Hippocampal formation (tissue), 2 donors: ENCODE measurements around the gene SCRN3.
"Not testable (repeated sequence)": the region's sequence is repeated elsewhere in the genome, so short reads cannot be mapped to it uniquely, and the experiment has no call there.

ENCODE experiments used
- DNase-seq, 2 donors: peaks; one replicate each; lab custom pipeline; 2025; lab: John Stamatoyannopoulos, UW

The SCRN3 gene, protein sequence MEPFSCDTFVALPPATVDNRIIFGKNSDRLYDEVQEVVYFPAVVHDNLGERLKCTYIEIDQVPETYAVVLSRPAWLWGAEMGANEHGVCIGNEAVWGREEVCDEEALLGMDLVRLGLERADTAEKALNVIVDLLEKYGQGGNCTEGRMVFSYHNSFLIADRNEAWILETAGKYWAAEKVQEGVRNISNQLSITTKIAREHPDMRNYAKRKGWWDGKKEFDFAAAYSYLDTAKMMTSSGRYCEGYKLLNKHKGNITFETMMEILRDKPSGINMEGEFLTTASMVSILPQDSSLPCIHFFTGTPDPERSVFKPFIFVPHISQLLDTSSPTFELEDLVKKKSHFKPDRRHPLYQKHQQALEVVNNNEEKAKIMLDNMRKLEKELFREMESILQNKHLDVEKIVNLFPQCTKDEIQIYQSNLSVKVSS

DNA sequence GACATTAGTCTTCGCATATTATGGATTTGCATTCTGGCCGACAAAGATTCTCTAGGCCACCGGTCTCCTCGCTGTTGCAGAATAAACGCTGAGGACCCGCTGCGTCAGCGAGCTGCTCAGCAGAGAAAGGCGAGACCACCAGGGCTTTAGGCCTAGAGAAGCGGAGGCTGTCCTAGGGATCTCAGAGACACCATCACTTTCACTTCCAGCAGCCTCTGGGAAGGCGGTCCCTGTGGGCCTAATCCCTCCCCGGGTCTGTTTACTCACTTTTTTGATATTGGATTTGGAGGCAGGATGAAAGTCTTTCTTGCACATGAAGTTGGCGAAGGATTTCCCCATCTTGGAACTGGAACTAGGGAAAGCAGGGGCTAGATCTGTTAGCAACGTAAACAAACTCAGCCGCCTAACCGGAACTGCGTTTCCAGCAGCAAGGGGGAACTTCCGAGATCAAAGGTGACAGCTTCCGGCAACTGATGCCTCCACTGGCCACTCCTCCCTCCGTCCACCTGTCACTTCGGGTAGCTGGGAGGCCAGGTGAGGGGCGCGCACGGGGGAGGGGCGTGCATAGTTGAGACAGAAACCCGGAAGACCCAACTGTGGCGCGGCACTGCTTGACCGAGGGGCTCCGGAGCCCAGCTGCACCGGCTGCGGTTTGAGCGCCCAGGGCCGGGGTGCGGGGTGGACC is at the start of gene SCRN3:
SCRN3 (plus strand) TSS at position 447 of the 685 bp plus-strand sequence. CDS start 2,554 bp downstream, outside the sequence.
- DNase-seq = peak; percentile 75 to 80

DNA sequence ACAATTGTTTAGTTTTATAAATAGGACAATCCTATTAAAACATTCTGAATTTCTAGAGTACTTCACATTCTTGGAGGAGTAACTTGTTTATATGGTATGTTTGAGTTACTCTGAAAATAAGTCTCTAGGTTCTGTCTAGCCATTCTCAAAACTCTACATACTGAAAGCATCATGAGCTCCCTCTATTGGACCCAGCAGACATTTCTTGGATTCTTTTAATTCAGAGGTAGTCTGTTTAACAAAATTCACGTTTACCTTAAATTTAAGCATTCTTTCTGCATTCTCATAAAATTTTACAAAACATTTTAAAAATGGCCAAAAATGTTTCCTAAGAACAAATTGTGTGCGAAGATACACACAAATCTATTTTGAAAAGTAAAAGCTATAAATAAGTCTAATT is 45.5 kb upstream of the SCRN3 start:
- DNase-seq = no peak

DNA sequence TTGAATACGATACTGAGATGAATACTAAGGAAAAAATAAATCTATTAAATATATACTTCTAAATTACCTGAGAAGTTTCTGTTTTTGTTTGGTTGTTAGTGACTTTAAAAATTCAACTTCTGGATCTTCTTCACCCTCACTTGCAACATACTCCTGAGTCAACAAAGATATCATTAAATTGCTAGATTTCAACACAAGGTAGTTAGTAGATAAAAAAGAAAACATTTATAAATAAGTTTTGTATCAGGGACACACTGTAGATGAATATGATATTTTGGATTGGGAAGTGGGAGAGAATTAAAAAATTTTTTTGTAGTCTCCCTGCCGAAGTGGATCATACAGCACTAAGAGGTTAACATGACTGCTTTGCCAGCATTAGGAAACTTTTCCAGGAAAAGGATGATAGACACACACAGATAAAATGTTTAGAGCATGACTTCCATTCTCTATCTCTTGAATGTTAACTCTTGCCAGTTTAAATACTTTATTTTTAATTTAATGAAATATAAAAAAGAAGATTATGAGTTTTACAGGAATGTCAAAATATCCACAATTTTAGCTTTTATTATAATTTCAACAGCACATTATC is 44.8 kb upstream of the SCRN3 start:
- DNase-seq = no peak

DNA sequence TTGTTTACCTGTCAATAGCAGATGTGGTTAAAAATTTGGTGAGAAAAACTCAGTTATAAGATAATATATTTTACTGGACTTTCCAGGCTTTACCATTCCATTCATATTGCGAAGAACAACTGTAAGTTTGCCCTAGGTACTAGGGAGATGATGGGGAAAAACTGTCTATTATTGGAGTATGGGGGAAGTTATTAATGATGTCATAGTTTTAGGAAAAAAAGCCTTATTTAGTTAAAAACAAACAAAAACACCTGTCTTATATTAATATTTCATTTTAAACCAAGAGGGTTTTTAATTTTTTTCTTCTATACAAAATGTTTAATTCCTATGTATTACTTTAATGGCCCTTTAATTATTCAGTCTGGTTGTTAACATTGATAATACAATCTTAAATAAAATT is 42.5 kb upstream of the SCRN3 start:
- DNase-seq = no peak

DNA sequence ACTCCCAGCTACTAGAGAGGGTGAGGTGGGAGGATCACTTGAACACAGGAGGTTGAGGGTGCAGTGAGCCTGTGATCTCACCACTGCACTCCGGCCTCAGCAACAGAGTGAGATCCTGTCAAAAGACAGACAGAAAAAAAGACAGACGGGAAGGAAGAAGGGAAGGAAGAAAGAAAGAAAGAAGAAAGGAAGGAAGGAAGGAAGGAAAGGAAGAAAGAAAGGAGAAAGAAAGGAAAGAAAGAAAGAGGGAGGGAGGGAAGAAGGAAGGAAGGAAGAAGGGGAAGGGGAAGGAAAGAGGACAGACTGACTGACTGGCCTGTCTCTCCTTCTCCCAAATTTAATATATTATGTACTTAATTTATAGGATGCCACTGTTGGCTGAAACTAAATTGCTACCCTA is 39.2 kb upstream of the SCRN3 start:
- DNase-seq = no peak

DNA sequence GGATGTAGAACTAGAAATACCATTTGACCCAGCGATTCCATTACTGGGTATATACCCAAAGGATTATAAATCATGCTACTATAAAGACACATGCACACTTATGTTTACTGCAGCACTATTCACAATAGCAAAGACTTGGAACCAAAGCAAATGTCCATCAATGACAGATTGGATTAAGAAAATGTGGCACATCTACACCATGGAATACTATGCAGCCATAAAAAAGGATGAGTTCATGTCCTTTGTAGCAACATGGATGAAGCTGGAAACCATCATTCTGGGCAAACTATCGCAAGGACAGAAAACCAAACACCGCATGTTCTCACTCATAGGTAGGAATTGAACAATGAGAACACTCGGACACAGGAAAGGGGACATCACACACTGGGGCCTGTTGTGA is 35.9 kb upstream of the SCRN3 start:
- not testable (repeated sequence) for DNase-seq

DNA sequence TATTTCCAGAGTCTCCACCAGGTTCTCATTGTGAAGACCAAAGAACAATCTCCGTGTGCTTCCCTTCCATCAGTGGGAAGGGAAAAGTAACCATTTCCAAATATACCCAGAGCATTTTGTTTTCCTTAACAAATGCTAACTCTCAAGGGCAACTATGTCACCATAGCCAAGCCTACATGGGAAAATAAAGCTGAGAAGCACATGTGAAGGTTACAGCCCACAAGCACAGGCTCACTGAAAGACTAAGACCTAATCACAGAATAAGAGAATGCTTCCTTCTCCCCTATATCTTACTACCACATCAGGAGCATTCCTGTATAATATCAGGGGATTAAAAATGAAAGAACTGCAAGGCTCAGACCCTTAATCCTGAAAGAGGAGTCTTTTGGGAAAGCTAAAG is 32.6 kb upstream of the SCRN3 start:
- no peak for DNase-seq

DNA sequence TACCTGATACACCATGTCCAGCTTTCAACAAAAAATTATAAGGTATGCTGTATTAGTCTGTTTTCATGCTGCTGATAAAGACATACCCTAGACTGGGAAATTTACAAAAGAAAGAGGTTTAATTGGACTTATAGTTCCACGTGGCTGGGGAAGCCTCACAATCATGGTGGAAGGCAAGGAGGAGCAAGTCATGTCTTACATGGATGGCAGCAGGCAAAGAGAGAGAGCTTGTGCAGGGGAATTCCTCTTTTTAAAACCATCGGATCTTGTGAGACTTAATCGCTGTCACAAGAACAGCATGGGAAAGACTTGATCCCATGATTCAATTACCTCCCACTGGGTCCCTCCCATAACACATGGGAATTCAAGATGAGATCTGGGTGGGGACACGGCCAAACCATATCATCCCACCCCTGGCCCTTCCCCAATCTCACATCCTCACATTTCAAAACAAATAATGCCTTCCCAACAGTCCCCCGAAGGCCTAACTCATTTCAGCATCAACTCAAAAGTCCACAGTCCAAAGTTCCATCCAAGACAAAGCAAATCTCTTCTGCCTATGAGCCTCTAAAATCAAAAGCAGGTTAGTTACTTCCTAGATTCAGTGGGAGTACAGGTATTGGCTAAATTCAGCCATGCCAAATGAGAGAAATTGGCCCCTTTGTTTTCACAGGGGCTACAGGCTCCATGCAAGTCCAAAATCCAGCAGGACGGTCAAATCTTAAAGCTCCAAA is 31.9 kb upstream of the SCRN3 start:
- not testable (repeated sequence) for DNase-seq

DNA sequence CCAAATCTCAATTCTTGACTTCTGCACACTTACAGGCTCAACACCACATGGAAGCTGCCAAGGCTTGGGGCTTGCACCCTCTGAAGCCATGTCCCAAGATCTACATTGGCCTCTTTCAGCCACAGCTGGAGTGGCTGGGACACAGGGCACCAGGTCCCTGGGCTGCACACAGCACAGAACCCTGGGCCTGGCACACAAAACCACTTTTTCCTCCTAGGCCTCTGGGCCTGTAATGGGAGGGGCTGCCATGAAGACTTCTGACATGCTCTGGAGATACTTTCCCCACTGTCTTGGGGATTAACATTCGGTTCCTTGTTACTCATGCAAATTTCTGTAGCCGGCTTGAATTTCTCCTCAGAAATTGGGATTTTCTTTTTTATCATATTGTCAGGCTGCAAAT is 30.9 kb upstream of the SCRN3 start:
- DNase-seq = no peak

DNA sequence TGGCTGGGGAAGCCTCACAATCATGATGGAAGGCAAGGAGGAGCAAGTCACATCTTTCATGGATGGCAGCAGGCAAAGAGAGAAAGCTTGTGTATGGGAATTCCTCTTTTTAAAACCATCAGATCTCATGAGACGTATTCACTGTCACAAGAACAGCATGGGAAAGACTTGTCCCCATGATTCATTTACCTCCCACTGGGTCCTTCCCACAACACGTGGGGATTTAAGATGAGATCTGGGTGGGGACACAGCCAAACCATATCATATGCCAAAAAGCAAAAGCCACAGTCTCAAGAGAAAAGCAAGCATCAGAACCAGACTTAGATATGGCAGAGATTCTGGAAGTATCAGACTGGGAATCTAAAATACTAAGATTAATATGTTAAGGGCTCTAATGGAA is 30.0 kb upstream of the SCRN3 start:
- DNase-seq = no peak

DNA sequence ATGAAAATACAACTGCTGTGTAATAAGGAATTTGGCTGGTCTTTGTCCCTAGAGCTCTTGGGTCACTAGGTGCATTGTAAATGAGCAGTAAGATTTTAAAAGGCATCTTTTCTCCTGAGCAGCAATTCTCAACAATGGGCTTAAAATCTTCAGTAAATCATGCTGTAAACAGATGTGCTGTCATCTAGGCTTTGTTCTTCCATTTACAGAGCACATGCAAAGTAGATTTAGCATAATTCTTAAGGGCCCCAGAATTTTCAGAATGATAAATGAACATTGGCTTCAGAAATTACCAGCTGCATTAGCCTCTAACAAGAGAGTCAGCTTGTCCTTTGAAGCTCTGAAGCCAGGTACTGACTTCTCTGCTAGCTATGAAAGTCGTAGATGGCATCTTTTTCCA is 26.8 kb upstream of the SCRN3 start:
- no peak for DNase-seq

DNA sequence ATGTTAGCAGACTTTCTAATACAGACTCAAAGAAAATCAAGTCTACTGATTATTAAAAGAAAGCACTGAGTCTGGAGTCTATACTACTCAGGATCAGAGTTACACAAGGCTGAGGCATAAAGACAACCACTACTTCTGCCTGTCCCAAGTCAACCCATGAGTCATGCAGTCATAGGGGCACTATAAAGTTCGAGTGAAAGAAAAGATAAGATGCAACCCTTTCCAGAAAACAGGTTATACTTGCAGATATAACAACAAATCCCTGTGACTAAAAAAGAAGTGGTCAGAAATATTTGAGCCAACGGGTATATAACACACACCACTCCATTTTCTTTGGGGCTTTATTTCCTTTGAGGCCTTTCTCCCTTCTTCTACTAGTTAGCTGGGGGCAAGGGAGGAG is 18.6 kb upstream of the SCRN3 start:
- DNase-seq = no peak

DNA sequence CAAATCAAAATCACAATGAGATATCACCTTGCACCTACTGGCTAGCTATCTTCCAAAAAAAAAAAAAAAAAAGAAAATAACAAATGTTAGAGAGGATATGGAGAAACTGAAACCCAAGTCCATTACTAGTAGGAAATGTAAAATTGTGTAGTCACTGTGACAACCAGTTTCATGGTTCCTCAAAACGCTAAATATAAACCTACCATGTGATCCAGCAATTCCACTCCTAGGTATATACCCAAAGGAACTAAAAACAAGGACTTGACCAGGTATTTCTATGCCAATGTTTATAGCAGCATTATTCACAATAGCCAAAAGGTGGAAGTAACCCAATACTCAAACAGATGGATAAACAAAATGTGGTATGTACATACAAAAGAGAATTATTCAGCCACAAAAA is 11.7 kb upstream of the SCRN3 start:
- DNase-seq = no peak

DNA sequence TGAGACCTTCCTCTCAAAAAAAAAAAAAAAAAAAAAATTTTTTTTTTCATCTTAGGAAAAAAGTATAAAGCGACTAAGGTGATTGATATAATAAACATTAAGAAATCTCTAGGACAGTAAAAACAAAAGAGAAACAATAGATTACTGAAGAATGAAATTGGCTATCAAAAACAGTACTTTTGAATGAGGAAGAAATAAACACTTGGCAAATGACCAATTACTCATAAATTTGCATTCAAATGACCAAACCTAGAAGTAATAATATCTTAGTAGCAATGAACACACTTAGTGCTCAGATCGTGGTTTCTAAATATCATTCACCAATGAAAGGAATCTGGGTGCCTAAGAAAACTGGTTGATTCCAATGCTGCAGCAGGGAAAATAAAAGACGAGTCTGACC is 10.3 kb upstream of the SCRN3 start:
- DNase-seq = no peak

DNA sequence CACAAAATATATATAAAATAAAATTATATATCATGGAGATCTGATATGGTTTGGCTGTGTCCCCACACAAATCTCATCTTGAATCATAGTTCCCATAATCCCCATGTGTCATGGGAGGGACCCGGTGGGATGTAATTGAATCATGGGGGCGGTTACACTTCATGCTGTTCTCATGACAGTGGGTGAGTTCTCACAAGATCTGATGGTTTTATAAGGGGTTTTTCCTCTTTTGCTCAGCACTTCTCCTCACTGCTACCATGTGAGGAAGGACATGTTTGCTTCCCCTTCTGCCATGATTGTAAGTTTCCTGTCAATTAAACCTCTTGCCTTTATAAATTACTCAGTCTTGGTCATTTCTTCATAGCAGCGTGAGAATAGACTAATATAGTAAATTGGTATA is 6.8 kb upstream of the SCRN3 start:
- DNase-seq = not testable (repeated sequence)

DNA sequence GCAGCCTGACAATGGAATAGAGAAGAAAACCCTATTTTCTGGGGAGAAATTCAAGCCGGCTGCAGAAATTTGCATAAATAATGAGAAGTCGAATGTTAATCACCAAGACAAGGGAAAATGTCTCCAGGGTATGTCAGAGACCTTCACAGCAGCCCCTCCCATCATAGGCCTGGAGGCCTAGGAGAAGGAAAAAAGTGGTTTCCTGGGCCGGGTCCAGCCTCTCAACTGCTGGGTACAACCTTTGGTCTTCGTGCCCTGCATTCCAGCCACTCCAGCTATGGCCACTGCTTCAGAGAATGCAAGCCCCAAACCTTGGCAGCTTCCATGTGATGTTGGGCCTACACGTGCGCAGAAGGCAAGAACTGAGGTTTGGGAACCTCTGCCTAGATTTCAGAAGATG is 6.0 kb upstream of the SCRN3 start:
- no peak for DNase-seq

DNA sequence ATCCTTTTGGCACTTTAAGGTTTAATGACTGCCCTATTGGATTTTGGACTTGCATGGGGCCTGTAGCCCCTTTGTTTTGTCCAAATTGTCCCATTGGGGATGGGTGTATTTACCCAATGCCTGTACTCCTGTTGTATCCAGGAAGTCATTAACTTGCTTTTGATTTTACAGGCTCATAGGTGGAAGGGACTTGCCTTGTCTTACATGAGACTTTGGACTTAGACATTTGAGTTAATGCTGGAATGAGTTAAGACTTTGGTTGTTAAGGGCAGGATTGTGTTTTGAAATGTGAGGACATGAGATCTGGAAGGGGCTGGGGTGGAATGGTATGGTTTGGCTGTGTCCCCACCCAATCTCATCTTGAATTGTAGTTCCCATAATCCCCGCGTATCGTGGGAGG is 5.2 kb upstream of the SCRN3 start:
- not testable (repeated sequence) for DNase-seq

DNA sequence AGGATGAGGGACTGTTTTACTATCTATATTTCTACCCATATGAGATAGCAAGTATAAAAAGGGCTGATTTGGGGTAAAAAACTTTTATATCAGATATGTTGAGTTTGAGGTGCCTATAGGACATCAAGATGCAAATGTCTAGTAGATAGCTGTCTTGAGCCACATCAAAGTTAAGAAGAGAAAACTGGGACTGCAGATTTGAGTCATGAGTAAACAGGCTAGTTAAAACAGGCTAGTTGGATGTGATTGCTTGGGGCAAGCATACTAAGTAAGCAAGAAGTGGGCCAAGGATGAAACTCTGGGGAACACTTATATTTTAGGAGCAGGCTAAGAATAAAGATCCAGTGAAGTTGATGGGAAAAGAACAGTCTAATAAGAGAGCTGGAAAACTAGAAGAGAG is 2.8 kb upstream of the SCRN3 start:
- no peak for DNase-seq

DNA sequence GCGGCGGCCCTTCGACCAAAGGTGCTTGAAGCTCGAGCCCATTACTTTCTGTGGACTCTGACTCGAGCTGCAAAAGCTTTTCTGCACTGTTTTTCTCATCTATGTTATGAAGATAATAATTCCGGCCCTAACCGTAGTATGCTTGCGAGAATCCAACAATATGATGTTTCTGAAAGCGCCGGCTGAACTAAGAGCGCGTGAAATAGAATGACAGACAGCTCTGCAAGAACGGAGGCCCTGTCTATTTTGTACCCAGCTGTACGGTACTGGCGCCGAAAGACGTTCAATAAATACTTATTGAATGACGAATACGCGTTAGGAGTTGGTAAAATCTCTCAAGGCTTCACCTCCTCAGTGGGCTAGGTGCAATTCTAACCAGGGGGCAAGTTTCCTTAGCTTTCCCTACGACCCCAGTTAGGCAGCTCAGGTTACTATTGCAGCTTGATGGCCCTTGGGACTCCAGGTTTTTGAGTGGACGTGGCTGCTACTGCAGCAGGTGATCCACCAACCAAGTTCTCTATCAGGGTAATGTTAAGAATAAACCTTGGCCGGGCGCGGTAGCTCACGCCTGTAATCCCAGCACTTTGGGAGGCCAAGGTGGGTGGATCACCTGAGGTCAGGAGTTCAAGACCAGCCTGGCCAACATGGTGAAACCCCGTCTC is 570 bp downstream of the SCRN3 start:
- no peak for DNase-seq

DNA sequence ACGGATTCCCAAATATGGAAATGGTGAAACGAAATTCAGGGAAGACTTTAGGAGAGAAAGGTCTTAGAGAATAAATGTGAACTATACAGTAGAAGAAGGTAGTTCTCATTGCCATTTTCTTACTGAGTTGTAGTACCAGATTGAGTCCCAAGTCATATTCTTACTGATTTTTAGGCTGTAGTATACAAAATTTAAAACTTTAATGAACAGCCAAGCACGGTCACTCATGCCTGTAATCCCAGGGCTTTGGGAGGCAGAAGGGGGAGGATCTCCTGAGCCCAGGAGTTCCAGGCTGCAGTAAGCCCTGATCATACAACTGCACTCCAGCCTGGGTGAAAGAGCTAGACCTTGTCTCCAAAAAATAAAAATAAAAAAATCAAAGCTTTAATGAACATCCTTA is 2.2 kb downstream of the SCRN3 start:
- DNase-seq = no peak

DNA sequence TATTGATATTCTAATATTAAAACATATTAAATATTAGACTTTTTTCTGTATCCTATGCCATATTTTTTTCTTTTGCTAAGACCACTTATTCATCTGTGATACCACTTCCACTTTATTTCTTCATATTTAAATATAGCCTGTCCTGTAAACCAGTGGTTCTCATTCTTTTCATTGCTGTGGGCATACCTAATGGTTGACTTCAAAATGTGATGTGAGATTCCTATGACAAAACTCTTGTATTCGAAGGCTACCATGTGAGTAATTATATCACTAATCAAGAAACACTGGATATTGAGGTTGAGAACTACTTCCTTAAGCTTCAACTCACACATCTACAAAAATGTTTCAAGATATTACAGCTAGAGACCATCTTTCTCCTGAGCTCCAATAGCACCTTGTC is 3.6 kb downstream of the SCRN3 start:
- DNase-seq = no peak

DNA sequence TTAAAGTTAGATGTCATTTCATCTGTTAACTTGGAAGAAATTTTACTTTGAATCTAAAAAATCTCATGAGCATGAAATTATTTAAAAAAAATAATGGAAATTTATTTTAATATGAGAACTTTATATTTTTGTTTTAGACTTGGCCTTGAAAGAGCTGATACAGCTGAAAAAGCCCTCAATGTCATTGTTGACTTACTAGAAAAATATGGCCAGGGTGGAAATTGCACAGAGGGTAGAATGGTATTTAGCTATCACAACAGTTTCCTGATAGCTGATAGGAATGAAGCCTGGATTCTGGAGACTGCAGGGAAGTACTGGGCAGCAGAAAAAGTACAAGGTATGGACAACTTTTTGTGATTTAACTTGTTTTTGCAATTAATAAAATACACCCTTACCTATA is 5.3 kb downstream of the SCRN3 start:
- no peak for DNase-seq
